ENCODE measurements around the gene ZYG11A.

The ZYG11A gene

DNA sequence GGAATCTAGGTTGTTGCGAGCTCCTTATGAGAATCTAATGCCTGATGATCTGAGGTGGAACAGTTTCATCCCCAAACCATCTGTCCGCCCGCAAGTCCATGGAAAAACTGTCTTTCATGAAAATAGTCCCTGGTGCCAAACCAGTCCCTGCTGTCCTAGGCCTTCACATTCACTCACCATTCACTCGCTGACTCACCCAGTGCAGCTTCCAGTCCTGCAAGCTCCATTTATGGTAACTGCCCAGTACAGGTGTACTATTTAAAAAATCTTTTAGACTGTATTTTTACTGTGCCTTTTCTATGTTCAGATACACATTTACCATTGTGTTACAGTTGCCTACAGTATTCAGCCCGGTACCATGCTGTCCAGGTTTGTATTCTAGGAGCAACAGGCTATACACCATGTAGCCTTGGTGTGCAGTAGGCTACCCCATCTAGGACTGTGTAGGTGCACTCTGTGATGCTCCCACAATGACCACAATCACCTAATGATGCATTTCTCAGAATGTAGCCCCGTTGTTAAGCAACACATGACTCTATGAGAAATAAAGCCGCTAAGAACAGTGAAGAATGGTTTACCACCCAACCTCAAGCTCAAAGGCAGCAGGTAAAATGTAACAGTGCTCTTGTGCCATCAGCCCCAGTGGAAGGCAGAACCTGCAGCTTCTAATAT, 76.6 kb downstream of the ZYG11A start:
- DNase-seq = no peak

DNA sequence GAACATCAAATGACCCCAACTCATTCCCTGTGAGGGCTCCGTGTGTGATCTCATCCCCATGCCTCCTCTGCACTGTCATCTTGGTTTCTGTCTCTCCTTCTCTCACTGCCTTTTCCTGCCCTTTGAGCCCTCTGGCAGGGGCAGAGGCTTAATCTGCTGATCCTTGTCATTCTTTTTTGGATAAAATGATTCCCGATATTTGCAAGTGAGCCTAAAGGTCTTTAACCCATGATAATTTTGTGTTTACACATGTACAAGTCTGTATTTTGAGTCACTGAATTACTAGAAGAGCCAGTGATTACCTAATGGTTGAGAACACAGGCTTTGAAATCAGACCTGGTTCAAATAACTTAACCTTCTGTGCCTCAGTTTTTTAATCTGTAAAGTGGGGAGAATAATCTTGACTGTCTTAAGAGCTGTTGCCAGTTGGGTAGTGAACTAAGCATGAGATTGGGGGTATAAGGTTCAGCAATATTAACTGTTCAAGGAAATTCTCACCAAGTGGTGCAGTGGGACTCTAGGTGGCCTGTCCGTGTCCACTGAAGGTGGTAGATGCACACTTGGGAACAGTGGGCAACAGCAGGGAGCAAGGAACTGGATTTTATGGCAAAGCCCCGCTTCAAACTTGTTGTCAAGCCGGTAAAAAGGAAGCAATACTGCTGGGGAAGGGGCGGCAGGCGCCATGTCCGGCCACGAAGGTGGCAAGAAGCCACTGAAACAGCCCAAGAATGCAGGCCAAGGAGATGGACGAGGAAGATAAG, 77.3 kb downstream of the ZYG11A start:
- no peak for DNase-seq

DNA sequence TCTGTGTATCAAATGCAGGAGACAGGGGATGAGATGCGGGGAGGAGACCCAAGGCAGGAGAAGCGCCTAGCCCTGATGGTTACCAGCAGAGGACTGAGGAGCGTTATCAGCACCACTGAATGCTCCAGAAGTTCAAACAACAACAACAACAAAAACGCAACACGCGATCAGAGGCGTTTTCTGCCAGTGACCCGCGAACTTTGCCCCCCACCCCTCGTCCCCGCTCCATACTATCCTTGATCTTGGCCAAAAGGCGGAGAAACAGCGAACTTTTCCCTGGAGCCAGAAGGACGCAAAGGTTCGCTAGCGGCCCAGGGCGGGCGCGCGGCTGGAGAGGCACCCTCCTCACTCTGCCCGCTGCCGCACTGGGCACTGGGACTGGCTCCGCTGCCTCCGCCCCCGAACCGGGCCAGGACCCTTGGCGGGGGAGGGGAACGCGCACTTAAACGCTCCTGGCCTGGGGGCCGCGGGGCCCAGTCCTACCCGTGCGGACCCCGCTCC, 78.3 kb downstream of the ZYG11A start:
- DNase-seq = no peak

DNA sequence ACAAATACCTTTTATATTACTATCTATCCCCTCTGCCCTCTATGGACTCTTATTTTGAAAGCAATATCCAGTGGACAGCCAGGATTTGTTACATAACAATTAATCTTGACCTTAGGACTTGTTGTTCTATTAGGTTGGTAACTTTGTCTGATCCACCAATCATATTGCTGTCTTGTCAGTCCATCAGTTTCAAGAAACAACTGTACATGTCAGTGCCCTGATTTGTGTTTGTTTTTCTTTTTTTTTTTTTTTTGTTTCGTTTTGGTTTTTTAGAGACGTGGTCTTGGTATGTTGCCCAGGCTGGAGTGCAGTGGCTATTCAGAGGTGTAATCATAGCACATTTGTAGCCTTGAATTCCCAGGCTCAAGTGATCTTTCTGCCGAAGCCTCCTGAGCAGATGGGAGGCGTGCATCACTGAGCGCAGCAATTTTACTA, 83.0 kb downstream of the ZYG11A start:
- DNase-seq = no peak

DNA sequence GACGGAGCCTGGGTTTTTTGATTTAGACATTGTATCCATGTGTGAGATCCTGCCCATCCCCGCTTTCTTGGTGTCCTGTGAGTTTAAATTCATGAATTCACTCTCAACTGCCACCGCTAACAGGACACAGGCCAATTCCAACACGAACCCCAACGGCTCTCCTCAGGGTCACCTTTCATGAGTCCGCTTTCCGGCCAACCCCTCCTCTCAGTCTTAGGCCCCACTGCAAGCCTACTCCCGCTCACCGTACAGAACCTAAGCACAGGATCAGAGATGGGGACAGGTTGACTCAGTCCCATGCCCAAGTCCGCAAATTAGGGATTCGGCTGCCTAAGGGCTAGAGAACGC, 84.3 kb downstream of the ZYG11A start:
- no peak for DNase-seq

DNA sequence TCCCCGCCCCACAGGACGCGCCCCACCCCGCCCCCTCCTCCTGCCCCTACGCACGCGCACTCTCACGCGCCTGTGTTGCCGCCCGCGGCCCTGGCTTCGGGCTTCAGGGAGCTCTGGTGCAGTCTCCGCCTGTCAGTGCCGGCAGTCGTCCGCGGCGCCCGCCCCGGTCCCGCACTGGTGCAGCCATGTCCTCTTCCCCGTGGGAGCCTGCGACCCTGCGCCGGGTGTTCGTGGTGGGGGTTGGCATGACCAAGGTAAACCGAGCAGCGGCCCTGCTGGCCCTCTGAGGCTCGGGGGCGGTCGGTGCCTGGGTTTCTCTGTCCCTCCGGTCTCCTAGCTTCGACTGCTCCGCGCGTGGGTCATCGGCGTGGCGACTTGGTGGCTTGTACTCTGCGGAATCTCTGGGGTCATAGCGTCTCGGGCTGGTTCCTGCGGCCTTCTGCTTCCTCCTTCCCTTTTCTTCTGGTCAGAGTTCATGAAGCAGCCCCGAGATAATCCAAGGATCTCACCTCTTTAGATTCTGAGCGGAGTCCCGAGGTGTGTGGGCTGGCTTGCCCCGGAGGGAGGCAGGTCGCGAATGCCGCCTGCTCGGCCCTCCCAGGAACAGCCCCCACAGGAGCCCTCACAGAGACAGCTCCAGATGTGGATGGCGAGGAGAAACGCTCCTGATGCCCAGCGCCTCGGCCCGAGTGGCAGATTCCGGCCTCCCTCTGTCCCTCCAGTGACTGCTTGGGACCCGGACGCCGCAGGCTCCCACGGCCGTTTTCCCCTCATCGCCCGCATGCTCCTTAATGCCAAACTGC, 84.9 kb downstream of the ZYG11A start, which contains the start of gene SCP2:
Gene SCP2, plus strand, starts transcription at position 65 of the 803 bp plus-strand sequence. Its CDS starts 121 bp downstream, at position 186.
- peak; percentile 59 for DNase-seq

DNA sequence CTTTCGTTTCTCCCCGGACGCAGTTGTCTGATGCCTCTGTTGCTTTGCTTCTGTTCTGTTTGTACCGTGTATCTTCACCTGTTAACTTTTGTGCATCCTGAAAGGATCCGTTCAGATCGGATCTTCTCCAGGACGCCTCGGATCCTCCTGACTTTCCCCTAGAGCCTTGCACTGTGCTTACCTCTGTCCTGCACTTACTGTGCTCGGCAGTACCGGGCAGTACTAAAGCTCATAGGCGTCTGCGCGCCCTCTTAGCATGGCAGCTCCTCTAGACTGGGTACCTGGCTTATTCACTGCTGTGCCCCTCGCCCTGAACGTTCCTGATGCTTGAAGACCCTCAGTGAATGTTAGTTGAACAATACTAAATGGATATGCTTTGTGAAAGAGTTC, 85.5 kb downstream of the ZYG11A start:
- no peak for DNase-seq

DNA sequence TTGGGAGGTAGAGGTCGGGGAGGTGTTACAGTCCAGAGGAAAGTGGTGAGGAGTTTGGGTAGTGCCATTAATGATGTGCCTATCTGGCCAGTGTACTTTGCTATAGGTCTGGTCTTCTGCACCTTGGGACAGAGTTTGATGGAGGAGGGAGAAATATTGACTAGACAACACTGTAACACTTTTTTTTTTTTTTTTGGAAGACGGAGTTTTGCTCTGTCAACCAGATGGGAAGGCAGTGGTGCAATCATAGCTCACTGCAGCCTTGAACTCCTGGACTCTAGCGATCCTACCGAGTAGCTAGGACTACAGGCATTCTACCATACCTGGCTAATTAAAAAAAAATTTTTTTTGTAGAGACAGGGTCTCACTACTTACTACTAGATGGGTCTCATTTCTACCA, 86.5 kb downstream of the ZYG11A start:
- DNase-seq = no peak

DNA sequence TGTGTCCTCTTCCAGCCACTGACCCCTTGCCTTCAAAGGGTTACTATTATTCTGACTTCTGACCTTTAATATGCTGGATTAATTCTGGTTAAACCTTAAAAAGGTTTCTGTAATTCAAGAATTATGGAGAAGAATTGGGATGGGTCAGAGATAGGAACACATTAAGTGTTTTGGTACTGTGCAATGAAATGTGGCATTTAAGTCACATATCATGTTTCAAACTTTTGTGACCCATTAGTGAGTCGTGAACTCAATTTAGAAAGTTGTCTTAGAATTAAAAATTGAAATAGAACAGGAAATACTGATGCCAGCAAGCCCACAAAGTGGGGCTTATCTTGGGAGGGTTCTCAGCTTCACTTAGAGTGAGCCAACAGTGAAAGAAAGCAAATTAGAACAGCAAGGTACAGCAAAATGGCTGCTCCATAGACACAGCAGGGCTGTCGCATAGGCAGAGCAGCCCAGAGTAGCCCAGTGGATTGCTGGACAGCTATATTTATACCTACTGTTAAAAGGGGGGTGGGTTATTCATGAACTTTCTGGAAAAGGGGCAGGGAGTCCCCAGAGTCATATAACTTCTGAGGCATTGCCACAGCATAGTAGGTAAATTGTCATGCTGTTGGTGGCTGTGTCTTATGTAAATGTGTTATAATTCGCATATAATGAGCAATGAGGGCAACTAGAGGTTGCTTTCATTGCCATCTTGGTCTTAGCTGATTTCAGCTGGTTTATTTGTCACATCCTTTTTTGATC, 95.0 kb downstream of the ZYG11A start:
- no peak for DNase-seq

DNA sequence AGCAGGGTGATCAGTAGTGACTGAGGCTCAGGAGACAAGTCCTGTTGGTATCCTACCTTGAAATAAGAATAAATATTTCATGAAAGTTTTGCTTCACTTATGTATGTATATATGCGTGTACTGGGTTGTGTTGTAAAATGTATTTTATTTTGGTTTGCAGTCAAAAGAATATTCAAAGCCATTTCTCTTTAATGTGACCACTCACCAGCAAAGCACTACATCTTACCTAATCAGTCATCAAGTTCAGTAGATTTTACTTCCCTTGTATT, 95.6 kb downstream of the ZYG11A start:
- DNase-seq = no peak

DNA sequence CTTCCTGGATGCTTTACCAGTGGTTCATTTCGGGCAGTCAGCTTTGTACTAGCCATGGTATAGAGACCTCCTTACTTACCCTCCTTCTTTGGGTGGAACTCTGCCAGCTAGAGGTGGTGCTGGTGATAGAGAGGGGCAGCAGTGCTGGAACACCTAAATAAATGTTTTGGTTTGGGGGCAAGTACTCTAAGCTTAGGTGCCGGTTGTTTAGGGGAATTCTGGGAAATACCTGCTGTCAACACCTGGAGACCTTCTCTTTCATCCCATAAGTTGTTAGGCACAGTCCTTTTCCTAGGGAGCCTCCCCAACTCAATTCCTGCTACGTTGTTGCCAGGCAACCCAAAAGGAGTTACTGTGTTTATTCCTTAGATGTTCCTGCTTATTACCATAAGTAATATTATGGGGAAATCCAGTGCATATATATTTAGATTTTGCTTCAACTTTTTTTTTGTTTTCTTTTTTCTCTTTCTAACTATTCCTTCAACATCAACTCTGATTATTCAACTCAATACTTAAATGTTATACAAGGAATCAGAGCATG, 101.4 kb downstream of the ZYG11A start:
- no peak for DNase-seq

DNA sequence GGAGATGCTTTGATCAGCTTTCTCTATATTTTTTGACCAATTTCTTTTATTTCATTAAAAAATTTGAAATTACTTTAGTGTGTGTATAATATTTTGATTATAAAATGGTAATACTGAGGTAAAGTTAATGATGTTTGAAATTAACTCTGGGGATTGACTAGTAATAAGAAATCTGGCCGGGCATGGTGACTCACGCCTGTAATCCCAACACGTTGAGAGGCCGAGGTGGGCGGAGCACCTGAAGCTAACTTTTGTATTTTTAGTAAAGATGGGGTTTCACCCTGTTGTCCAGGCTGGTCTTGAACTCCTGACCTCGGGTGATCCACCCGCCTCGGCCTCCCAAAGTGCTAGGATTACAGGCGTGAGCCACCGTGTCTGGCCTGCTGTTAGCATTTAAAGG, 102.0 kb downstream of the ZYG11A start:
- DNase-seq = no peak
